Hindlimb muscle (tissue), 1 donor: Measurements from ENCODE around the gene GLDN. TPM values are rescaled to one million over a fixed set of nuclear protein-coding genes. Genes with fewer than 3 reads are reported as not detected.

Experiments used
- DNase-seq: peaks from one replicate; pipeline ENCODE4 v3.0.0-alpha.2; 2013
- polyA plus RNA-seq: library from polyadenylated mRNA; unstranded; fragments of 120-200 nt; gene quantifications from one replicate; pipeline ENCODE4 v1.2.1, GENCODE V29; 2013; ENCODE audit not compliant: insufficient read length

GLDN gene
- polyA plus RNA-seq, 1 donor, result 0.34 TPM

DNA sequence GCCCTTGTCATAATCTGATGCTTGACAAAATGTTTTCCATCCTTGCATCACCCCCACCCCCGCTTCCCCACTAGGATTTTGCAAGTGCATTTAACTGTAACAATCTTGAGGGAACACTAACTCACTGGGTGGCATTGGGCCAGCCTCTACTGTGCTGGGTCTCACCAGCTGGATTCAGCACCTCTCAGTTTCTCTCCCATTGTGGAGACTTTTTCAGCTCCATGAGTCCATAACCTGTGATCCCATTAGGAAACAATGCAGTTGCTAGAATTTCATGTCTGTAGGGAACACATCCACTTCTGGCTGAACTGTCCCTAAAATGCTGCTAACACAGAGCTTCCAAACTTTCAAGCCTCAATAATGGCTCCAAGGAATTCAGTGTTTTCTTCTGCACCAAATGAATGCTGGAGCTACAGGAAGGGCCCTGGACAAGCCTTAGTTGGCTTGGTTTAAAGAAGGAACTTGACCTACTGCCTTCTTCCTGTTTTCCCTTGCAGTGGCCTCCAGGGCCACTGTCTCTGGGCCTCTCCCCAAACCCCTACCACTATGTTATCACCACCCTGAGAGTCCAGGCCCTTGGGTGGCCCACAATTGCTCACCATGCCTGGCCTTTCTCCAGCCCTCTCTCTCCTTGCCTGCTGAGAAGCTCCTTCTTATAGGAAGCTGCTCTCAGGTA, 18.7 kb upstream of the GLDN start:
- peak; percentile 79 for DNase-seq

DNA sequence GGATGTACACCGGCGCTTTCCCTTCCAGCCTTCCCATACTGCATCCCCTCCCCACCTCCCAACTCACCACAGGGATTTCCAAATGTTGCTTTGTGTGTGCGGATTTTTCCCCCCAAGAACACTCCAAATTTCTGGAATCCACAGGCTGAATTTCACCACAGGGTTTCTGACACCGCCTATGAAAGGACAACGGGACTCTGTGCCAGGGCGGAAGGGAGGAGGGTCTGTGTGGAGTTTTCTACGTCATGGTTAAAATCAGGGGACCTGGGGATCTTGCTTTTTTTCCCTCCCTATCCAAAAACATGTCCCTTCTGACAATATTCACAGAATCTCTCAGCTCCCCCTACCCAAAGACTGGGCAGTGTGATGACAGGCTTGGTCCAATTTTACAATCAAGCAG, 17.7 kb upstream of the GLDN start:
- DNase-seq, result no peak

DNA sequence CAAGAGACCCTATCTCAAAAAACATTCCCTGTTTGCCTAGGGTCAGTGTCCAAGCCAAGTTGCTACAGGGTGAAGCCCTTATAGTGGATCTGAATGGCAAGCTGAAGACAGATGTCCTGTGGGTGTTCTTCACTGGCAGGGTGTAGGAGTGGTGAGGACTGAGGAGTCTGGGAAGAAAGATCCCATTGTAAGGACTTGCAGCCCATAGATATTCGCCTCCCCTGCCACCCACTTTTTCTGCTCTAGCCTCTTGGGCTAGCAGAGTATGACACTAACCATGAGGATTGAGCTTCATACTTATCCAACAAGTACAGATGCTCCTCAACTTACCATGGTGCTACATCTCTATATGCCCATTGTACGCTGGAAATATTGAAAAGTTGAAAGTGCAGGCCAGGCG, 16.3 kb upstream of the GLDN start:
- no peak for DNase-seq

DNA sequence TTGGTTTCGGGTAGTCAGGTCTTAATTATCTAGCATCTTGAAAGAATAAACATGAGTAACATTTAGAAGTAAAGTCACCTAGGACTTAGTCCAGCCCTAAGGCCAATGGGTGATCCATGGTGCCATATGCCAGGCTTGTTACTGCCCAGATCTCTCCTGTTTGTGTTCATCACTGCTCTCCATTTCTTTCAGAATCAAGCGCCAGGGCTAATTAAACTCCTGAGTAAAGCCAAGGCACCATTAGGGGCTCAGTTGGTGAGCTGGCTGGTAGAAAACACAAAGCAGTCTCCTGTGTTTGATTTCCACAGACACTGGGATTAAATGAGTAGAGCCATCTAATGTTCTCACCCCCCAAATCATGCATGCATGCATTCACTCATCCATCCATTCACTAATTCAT, 14.4 kb upstream of the GLDN start:
- no peak for DNase-seq

DNA sequence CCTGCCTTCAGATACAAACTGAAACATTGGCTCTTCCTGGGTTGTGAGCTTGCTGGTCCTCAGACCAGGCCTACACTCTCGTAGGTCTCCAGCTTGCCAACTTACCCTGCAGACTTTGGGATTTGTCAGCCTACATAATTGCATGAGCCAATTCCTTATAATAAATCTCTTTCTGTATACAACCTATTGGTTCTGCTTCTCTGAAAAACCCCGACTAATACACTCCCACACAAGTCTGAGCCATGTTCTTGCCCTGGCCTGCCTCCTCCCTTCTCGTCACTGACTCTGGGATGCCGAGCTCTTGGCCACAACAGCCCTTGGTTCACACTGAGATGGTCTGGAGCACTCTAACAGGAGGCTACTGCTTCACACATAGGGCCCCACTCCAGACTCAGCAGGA, 12.5 kb upstream of the GLDN start:
- no peak for DNase-seq

DNA sequence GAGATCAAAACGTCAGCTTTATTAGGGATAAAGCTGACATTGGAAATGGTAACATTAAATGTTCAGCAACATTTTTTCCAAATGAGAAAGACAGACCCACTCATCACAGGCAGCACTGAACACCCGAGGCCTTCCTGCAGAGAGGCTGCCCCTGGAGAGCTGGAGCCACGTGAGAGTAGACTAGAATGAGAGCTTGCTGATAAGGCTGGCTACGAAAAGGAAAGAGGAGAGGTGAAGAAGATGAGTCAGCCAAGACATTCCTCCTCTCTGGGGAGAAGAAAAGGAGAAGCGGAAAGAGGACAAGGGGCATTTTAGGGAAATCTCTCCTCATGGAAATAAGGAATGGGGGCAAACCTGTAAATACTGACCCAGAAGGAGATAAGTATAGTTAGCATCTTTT, 10.3 kb upstream of the GLDN start:
- no peak for DNase-seq

DNA sequence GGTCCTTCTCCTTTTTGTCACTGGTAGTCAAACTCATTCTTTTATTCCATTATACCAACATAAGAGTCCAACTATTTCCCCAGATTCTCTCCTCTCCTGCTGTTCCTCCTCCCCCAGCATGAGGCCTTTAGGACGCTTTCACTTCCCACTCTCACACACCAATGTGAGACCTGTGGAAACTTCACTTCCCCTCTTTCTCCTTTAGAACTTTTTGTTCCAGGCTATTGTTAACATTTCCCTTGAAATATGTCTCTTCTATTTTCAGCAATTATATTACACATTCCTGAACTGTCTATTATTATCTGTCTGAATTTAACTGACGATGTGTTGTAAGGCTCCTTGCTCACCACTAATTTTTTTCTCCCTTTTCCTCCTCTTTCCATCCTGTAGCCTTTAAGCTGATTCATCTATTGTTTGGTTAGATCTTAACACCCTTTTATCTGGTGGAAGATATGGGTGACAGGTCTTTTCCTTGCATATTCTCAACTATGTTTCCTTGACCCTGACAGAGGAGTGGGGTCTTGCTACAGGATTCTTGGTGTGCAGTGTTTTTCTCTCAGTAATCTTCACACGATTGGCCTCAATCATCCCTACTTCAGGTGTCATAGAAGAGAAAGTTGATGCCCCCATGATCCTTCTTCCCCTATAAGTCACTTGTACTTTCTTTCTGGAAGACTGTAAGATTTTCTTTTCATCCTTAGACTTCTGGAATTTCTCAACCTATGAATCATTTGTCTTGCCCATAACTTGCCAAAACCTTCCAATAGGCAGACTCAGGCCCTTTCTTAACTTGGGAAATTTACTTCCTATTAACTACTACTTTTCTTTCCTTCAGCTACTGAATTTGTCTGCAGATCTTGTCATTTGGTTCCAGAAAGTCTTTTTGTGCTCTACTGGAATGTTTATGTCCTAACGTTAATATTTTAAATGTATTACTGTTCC, 9.0 kb upstream of the GLDN start:
- no peak for DNase-seq

DNA sequence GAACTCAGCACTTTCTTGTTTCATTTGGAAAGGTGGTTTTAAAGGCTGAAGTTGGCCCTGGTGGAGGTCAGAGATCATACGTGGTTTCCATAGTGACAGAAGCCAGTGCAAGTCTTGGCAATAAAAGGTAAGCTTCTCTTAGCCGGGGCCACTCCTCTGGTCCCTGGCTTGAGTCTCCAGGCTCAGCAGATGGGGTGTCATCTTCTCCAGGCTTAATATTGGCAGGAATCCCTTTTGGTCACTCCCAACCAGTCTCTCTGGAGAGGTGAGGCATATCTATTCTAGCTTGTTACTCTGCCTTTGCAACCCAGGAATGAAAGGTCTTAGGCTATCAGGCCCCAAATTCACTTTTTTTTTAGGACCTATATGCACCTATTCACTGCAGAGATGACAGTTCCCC, 7.9 kb upstream of the GLDN start:
- no peak for DNase-seq

DNA sequence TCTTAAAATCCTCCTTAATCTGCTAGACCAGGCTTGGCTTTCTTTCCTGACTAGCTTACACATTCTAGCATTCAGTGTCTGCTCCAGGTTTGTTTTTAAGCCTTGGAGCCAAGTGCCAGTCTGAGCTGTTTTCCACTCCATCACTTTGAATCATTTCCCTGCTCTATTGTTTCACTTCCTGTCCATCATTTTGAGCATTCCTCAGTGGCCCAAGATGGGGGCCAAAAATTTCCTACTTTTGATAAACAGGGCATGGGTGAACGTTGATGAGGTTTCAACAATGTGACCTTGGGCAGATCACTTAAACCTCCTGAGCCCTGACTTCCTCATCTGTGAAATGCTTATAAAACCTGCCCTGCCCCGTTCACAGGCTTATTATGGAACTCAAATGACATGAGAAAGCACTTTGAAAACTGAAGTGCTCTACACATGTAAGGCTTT, 7.4 kb upstream of the GLDN start:
- no peak for DNase-seq

DNA sequence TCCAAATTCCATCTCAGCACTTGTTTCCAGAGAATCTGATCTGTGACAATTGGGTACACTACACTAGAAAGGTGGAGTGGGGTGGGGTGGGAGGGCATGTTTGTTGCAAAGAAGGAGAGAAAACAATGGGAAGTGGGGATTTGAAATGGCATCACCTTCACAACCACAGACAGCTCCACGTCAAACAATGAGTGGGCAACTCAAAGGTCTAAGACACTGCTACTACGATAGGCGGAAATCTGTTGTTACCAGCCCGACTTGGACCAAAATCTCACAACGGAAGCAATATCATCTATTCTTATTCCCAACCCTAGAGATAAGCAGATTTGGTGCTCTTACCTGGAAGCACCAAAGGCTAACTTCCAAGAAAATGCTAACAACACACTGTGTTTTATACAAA, 6.4 kb upstream of the GLDN start:
- DNase-seq, result no peak

DNA sequence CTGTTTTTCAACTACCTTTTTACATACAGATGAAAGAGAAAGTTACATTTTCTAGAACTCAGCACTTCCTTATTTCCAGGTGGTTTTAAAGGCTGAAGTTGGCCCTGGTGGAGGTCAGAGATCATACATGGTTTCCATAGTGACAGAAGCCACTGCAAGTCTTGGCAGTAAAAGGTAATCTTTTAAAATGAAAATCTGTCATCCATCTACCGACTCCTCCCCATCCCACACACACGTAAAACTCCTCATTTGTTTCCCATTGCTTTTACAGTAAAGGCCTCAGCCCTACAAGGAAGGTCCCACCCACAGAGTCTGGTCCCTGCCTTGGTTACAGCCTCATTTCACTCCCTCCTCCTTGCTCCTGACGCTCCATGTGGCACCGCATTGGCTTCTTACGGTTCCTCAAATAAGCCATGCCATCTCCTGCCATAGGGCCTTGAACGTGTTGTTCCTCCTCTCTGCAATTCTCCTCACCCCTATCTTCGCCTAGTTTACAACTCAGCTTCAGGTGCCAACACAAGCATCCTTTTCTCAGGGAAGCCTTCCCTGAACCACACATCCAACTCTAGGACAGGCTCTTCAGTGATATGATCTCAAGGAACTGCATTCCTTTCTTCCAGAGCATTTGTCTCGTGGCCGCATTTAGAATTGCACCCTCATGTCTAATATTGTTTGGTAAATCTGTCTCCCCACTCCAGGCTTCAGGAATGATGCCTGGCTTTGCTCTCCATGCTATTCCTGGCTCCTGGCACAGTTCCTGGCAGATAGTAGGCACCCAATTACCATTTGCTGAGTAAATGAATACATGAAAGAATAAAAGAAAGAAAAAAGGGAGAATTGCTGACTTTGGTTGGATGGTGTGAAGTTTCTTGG, 5.7 kb upstream of the GLDN start:
- DNase-seq, result no peak

DNA sequence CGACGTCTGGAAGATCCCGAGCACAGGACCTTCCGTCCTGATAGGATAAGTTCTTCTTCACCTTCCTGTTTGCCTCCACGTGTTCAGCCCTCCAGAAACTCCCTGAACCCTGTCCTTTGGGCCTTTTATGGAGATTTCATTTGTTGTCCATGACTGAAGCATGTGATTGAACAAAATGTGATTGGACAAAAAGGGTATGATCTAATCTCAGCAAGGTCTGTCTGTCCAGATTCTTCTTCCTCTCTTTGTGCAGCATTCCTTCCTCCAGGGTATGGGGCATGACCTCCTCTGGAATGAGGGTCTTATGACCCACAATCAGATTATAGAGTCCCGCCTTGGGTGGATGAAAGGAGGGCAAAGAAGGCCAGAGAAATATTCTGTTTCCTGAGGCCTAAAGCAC, 3.0 kb upstream of the GLDN start, which contains the start of gene CYP19A1:
CYP19A1 (minus strand) TSS at position 101 of the 400 bp plus-strand sequence. CDS start 95,684 bp downstream, outside the sequence.
- no peak for DNase-seq

DNA sequence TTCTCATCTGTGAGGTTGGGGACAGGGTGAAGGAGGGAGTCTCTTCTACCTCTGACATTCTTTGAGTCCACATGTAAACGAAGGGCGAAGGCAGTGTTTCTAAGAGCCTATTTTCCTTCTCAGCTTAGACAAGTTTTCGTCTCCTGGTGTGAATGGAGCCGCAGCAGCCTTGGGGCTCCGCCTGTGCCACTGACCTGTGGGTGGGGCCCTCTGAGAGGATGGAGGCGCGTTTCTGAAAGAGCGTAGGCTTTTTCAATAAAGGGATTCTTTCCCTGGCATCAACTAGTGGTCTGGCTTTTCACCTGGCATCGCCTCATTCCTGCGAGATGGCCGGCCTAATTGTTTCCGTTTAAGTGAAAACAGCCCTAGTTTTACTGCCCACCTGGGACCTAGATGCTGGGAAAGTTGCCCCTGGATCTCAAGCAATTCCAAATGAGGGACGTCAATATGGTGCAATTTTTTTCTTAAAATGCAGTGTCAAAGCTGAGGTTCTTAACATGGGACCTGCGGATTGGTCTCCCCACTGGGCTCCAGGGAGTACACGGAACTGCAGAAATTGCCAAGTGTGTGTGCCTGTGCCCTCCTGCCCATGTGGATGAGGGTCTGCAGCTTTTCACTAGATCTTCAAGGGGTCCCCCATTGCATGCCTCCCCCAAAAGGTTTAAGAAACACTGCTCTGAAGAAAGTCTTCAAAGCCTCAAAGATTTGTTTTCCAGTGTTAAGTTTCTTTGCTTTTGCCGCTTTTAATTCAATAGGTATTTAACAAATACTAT, 958 bp downstream of the GLDN start:
- DNase-seq, result no peak

DNA sequence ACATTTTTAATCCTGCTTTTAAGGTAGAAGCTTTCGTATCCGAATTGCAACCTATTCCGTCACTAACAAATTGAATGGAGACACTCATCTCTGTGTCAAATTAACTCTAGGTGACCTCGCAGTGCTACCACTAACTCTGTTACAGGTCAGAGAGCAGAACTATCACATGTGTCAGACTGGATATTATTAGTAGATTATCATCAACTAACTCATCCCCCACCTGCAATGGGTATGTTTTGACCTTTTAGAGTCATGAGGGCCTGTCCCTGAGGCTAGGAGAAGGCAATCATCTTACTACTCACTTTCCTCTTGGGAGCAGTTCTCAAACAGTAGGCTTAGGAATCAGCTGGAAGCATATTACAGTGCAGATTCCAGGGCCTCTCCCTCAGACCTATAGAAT, 2.0 kb downstream of the GLDN start:
- DNase-seq, result no peak

DNA sequence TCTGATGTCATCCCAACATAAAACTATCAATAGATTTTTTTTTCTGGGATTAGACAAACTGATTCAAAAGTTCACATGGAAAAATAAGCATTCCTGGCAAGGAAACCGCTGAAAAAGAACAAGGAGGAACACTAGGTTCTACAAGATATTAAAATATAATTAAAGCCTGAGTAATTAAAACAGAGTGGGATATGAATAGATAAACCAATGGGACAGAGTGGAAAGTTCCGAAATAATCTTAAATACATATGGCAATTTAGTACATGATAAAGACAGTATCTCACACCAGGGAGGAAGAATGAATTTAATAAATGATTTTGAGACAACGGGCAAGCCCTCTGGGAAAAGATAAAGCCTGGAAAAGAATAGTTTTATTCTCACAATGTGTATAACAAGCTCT, 4.7 kb downstream of the GLDN start:
- no peak for DNase-seq

DNA sequence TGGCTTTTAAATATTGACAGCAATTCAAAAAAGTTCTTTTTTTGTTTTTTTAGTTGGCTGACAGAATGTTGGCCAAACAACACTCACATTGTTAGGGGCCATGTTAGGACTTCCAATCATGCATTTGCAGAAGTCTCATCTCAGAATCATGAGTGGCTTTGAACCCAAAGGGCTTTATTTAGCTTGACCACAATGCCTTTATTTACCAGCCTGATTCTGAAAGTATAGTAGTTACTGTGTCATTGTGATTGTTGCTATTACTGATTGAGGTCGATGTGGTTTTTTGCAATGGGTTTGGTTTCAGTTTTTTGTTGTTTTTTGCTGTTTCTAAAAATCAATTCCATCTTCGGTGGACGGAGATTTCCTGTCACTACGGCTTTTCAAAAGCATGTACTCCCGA, 7.2 kb downstream of the GLDN start:
- DNase-seq, result no peak

DNA sequence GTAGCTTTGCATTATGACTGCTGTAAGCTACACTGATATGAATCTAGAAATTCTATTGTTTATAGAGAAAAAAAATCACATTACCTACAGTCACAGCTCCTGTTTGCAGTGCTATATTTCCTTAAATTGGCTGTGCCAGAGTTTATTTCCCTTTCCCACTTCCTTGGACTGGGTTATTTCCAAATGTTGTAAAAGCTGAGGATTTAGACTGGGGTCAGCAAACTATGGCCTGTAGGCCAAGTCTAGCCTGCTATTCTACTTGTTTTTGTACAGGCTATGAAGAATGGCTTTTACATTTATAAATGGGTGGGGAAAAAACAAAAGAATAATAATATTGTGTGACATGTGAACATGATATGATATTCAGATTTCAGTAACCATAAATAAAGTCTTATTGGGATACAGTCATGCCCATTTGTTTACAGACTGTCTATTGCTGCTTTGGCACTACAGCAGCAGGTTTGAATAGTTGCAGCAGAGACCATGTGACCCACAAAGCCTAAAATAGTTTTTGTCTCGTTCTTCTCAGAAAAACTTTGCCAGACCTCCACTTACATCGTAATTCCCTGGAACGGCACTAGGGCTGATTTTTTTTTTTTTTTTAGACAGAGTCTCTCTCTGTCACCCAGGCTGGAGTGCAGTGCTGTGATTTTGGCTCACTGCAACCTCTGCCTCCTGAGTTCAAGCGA, 7.8 kb downstream of the GLDN start:
- DNase-seq, result no peak

DNA sequence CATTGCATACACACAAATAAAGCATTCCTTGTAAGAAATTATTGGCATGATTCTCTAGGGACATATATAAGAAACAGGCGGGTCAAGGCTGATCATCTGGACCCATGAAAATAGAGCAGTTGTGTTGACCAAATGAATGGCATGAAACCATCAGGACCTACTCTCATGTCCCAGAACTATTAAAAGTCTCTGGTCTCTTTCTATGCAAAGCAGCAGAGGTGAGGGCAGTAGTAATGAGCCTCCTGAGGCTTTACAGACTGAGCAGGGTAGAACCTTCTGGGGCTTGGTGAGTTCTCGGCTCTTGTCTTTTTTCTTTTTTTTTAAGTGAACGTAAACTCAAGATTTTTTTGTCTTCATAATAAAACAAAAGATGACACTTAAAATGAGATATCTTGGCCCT, 9.3 kb downstream of the GLDN start:
- no peak for DNase-seq

DNA sequence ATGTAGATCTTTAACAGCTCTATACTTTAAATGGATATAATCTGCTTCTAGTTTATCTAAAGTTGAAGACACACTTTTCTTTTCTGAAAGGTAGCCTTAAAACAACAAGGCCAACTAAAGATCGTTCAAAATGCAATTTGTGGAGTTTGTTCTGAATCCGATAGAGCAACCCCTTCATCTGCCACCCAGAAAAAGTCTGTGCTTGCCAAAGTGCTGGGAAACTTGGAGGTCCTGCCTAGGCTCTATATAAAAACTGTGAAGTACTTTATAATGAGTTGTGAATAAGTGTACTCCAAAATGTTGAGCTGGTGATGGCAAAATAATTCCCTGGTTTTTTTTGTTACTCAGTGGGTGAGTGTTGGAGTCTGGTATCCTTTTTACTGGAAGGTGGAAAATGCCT, 12.5 kb downstream of the GLDN start:
- DNase-seq, result no peak

DNA sequence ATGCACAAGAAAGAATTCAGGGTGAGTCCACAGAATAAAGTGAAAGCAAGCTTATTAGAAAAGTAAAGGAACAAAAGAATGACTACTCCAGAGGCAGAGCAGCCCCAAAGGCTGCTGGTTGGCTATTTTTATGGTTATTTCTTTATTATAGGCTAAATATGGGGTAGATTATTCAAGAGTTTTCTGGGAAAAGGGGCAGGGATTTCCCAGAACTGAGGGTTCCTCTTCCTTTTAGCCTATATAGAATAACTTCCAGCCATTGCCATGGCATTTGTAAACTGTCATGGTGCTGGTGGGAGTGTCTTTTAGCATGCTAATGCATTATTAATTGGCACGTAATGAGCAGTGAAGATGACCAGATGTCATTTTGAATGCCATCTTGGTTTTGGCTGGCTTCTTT, 13.6 kb downstream of the GLDN start:
- DNase-seq, result no peak

DNA sequence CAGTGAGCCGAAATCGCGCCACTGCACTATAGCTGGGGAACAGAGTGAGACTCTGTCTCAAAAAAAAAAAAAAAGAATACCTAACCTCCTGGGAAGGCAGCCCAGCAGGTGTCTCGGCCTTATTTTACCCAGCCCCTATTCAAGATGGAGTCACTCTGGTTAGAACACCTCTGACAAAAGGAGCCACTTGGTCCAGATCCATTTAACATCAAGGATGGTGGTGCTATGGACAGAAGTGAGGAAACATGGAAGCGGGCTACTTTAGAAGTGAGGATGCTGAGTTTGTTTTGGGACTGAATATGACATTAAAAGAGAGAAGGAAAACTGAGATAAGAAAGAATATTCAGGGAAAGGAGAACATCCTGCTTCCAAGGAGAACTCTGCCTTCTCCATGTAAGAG, 14.7 kb downstream of the GLDN start:
- no peak for DNase-seq

DNA sequence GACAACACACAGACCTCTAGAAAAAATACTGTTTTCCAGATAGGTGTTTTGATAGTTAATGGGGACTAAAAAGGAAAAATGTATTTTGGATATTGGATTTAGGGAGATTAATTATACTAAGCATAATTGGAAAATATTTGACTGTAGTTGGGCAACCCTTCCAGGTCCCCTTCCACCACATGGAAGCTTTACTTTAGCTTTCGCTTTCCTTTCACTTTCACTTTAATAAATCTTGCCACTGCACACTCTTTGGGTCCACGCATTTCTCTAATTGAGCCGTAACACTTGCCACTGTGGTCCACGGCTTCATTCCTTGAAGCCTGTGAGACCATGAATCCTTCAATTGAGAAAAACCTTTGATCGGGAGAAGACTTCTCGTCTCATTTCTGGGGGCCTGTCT, 15.5 kb downstream of the GLDN start:
- DNase-seq, result no peak
